Lower leg skin (tissue), 4 donors: Measurements from ENCODE around the gene ELOVL3. TPM values are rescaled to one million over a fixed set of nuclear protein-coding genes. Genes with fewer than 3 reads are reported as not detected.

Experiments
- DNase-seq, 2 donors: peaks; one replicate each; pipeline ENCODE4 v3.0.0-alpha.2; 2019; ENCODE audit warnings: low spot score in 2 of 2
- H3K4me3 ChIP-seq: fragments of 200-600 bp; sonication (generic); 2 replicates; pipeline ENCODE4 v1.5.1; 2017; ENCODE audit warnings: mild to moderate bottlenecking, low read depth; ENCODE audit not compliant: poor library complexity, severe bottlenecking
- POLR2A ChIP-seq, 2 donors: fragments of 450-650 bp; IDR thresholded peaks; one replicate each; pipeline ENCODE4 v1.6.1; 2016 to 2017; ENCODE audit warnings: antibody characterized with exemption in 2 of 2, mild to moderate bottlenecking in 1 of 2, moderate library complexity in 1 of 2
- WGBS, 2 donors: methylation state at CpG; one replicate each; pipeline ENCODE4 v1.1.5; 2018; 5-methylcytosine and 5-hydroxymethylcytosine counted together
- intact Hi-C: fragments of 100-400 bp; cut with DNase I; formaldehyde crosslinking; loops from one replicate; pipeline ENCODE4 v1.15.0; 2023; ENCODE audit warnings: low total_unique reads
- total RNA-seq, 4 donors: library from RNA; depleted of rRNA; stranded (reverse); fragments of >200 nt; gene quantifications; one replicate each; pipeline ENCODE4 v1.1.0, GENCODE V29; 2016
- TF ChIP-seq, protein P1 (sequence below), 3 donors: fragments of 450-650 bp; IDR thresholded peaks; one replicate each; pipeline ENCODE4 v1.5.1; 2016; ENCODE audit warnings: antibody characterized with exemption in 3 of 3, mild to moderate bottlenecking in 3 of 3, moderate library complexity in 2 of 3

ELOVL3 gene
- total RNA-seq, 4 donors from 2014 or later, result 2.5 to 106 (median 29.8) TPM

DNA sequence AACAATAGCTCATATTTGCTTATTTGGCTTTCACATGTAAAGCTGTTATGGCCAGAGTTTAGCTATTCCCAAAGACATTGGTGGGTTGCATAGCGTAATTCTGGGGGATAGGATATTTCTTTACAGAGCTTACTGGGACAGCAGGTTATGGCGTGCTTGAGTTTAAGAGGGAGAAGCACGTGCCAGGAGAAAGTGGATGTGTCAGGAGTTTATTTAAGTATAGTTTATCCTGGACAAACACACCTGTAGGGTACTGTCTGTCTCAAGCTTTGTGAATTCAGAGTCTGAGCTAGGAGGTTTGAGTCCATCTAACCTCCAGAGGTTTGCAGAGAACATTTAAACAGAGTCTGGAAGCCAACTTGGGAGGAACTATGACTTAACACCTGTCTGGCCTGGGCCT is 40.6 kb downstream of the ELOVL3 start:
- no peak overlapping the region for H3K4me3 ChIP-seq
- intact Hi-C loops, result no loop called here
- DNase-seq, result no peak
- 95 to 96% methylated on average over 3 of the region's 3 CpGs for WGBS, 2 donors
- TF ChIP-seq, protein P1, sequence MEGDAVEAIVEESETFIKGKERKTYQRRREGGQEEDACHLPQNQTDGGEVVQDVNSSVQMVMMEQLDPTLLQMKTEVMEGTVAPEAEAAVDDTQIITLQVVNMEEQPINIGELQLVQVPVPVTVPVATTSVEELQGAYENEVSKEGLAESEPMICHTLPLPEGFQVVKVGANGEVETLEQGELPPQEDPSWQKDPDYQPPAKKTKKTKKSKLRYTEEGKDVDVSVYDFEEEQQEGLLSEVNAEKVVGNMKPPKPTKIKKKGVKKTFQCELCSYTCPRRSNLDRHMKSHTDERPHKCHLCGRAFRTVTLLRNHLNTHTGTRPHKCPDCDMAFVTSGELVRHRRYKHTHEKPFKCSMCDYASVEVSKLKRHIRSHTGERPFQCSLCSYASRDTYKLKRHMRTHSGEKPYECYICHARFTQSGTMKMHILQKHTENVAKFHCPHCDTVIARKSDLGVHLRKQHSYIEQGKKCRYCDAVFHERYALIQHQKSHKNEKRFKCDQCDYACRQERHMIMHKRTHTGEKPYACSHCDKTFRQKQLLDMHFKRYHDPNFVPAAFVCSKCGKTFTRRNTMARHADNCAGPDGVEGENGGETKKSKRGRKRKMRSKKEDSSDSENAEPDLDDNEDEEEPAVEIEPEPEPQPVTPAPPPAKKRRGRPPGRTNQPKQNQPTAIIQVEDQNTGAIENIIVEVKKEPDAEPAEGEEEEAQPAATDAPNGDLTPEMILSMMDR (IDR thresholded peaks at IDR 0.05), result no peak
- no peak for TF ChIP-seq POLR2A (IDR thresholded peaks at IDR 0.05)

DNA sequence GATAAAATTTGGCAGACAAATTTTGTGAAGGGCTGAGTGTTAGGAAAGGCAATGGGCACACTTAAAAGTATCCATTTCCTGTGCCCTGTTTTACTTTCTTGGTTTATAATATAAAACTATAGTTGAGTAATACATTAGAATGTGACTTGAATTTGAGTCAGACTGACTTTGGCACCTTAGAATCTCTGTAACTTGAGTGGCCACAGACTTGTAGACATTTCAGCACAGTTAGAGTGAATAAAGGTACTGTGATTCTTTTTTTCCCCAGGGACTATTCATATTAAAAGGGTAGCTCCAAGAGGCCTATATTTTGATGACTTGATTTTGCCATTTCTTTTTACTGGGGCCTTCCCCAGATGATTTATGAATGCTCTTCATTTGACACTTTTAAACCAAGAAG is 41.6 kb downstream of the ELOVL3 start:
- intact Hi-C loops, result no loop called here
- TF ChIP-seq, protein P1 (IDR thresholded peaks at IDR 0.05), result no peak
- TF ChIP-seq POLR2A (IDR thresholded peaks at IDR 0.05), result no peak
- no peak overlapping the region for H3K4me3 ChIP-seq
- DNase-seq, result no peak

DNA sequence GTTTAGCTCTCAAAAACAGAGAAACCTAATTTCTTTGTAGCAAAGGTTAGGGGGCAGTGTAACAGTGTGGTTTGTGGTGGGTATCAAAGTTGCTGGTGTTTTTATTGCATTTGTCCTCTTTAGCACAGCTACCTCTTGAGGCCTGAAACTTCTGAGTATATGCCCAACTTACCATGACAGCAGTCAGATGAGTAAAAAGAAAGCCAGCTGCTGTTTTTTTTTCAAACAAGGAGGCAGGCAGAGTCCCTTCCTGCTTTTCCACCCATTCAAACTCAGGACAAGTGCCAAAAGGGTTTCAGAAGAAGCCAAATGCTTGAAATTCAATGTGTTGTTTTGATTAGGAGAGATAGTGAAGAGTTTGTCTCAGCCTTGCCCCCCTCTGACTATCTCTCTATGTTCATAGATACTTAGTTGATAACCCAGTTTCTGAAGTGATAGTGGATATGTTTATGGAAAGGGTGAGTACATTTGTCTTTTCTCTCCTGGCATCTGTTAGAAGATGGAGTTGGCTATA is 42.3 kb downstream of the ELOVL3 start:
- no peak for DNase-seq
- intact Hi-C loops, result no loop called here
- no peak for TF ChIP-seq POLR2A (IDR thresholded peaks at IDR 0.05)
- TF ChIP-seq, protein P1 (IDR thresholded peaks at IDR 0.05), result no peak
- no peak overlapping the region for H3K4me3 ChIP-seq

DNA sequence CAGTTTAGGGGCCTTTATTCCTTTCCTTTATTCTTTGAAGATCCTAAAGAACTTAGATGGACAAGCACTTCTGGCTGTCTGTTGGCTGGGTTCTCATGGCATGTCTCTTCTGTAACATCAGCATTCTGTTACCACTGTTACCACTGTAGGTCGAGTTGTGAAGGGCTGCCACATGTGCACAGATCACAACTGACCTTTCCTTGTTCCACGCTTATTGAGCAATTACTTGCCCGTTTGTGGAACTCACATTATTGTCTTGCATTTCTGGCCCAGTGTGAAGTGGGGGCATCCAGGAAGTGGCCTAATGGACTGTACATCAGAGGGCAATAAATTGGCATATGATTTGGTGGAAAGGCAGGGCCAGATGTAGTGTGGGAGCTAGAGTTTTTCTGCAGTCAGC is 42.9 kb downstream of the ELOVL3 start:
- intact Hi-C loops, result no loop called here
- no peak overlapping the region for H3K4me3 ChIP-seq
- WGBS, 2 donors, result 39 to 41% methylated on average over 3 of the region's 3 CpGs
- no peak for DNase-seq
- TF ChIP-seq, protein P1 (IDR thresholded peaks at IDR 0.05), result no peak
- TF ChIP-seq POLR2A (IDR thresholded peaks at IDR 0.05), result no peak

DNA sequence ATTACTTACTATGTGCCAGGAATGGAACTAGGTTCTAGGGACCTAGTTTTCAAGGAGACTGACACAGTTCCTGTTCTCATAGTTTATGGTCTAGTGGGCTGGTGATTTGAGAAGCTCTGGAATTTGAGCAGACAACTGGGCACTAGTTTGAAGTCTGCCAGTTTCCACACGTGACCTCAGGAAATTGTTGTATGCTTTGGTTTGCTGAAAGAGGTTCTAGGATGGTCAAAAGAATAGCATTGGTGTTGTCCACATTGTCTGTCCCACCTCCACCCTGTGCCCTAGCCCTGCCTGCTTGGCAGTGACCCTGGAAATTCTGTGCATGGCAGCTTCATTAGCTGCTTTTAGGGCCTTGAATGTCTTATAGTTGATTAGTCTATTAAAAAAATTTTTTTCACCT is 48.0 kb downstream of the ELOVL3 start:
- WGBS, 2 donors, result 75 to 87% methylated on average over 1 of the region's 1 CpG

DNA sequence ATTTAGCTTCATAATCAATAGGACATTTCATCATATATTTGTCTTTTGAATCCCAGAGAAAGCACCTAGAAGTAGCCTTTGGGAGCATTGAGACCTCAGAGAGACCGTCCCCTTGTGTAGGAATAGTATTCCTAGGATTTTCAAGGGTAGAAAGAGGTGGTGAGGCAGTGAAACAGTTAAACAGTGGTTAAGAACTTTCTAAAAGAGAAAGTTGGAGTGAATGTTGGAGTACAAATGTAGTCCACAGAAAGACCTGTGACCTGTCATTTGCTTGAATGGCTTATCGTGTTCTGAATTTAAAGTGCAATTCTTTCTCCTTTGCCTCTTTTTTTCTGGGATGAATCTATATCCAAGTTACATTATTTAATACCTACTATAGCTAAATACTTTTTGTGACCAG is 49.2 kb downstream of the ELOVL3 start:
- H3K4me3 ChIP-seq, result no peak overlapping the region
- intact Hi-C loops, result no loop called here
- no peak for TF ChIP-seq POLR2A (IDR thresholded peaks at IDR 0.05)
- TF ChIP-seq, protein P1 (IDR thresholded peaks at IDR 0.05), result no peak
- WGBS, 2 donors, result 95 to 97% methylated on average over 2 of the region's 2 CpGs
- DNase-seq, result no peak

More for the DNA sequence above, 48.0 kb downstream of the ELOVL3 start:
- no peak overlapping the region for H3K4me3 ChIP-seq
- intact Hi-C loops, result no loop called here
- TF ChIP-seq, protein P1 (IDR thresholded peaks at IDR 0.05), result no peak
- no peak for TF ChIP-seq POLR2A (IDR thresholded peaks at IDR 0.05)
- no peak for DNase-seq
